Activated CD4-positive, alpha-beta T cell treated with anti-CD3 and anti-CD28 coated beads, Interleukin-2, Interleukin-6, amounts not matched to agents 100 ng/mL and 50 ng/mL, durations not matched to agents 16 hours and 8 hours (primary cell): ENCODE results near the gene DCDC2.
"Not testable (repeated sequence)": the region's sequence is repeated elsewhere in the genome, so short reads cannot be mapped to it uniquely, and the experiment has no call there.

Source experiments
- DNase-seq: peaks from one replicate; pipeline ENCODE4 v3.0.0-alpha.2; 2020

Gene DCDC2

GRCh38 chr6:24378473-24379097, 20.7 kb upstream of the DCDC2 start:
- DNase-seq, result peak; percentile 21

DNA sequence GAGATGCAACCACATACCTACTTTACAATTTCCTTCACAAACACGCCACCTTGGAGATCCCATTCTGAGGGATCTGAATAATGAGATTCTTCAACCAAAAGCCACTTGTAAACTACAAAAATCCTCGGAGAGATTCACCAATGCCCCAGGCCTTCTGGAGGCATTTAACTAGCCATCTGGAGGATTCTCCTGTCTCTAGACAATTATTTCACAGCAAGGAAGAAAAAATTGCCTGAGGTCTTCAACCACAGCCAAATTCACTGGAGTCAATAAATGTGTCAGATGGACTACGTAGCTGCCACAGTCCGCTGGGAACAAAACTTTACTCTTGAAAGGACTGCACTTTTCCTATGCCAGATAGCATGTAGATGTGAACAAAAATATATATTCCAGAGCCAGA, 19.0 kb upstream of the DCDC2 start:
- no peak for DNase-seq

DNA sequence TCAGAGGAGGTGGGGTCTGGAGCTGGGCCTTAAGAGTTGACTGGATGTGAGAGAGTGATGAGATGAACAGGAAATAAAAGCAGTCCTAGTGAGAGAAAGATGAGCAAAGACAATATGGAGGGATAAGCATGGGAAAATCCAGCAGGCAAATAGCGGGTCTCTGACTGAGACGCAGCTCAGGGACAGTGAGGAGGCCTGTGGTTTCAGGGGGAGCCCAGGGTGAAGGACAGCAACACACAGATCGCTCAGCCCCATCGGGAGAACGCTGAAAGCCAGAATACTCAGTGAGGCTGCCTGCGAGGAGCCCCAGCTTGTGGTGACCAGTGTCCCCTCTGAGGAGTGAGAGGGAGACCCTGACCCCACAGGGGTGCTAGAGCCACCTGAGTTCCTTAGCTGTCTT, 16.8 kb upstream of the DCDC2 start:
- DNase-seq, result no peak

DNA sequence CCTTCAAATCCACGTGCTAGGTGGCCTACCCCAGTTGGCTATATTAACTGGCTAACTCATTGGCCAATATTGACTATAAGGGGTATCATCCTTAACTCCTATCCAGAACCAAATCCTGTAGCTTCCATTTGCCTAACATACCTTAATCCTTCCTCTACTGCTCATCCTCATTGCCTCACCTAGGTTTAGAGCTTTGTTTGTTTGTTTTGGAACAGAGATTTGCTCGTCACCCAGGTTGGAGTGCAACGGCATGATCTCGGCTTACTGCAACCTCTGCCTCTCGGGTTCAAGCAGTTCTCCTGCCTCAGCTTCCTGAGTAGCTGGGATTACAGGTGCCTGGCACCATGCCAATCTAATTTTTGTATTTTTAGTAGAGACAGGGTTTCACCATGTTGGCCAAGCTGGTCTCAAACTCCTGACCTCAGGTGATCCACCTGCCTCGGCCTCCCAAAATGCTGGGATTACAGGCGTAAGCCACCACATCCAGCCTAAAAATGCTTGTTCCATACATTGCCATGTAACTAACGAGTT, 7.3 kb upstream of the DCDC2 start:
- not testable (repeated sequence) for DNase-seq

- DNase-seq, result not testable (repeated sequence)
These were observed 4.5 kb upstream of the DCDC2 start for GRCh38 chr6:24362363-24362762.

DNA sequence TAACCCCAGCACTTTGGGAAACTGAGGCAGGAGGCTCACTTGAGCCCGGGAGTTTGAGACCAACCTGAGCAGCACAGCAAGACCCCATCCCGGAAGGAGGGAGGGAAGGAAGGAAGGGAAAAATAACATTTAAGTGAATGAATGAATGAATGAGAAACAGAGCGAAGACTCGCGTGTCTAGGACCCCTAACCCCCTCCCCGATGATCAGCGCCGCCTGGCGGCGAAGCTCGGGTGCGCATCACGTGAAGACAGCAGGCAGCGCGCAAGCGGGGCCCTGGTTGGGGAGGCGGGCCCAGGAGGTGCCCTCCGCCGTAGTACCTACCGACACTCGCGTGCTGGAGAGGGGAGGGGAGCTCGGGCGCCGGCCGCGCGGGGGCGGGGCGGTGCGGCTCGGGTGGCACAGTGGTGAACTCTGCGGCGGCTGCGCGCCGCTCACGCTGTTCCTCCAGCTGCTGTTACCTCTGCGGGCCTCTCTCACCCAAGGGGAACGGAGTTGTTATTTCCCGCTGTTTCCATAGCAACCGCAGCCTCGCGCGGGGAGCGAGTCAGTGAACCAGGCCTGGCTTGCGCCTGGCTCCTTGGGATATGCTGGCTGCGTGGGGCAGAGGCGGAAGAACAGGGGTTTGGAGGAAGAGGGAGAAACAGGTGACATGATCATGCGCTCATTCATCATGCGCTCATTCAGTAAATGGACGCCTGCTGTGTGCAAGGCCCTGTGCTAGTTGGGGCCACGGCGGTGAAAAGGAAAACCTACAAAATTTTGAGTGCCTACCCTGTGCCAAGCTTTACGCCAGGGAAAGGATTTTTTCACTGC, 2.0 kb upstream of the DCDC2 start:
- peak; percentile 94 for DNase-seq

DNA sequence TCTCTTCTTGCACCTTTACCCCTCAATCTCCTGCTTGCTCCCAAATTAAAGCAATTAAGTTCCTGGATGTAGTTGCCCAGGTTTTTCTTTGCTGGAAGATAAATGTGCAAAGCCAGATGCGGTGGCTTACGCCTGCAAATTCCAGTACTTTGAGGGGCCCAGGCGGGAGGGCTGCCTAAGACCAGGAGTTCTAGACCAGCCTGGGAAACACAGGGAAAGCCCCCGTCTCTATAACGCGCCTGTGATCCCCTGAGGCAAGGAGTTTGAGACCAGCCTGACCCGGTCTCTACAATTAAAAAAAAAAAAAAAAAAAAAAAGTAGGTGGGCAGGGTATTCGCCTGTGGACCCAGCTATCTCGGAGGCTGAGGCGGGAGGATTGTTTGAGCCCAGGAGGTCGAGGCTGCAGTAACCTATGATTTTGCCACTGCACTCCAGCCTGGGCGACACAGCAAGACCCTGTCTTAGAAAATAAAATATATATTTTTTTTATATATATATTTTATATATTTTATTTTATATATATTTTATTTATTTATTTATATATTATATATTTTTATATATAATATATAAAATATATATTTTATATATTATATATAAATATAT, 461 bp upstream of the DCDC2 start:
- no peak for DNase-seq

- no peak for DNase-seq
These were observed 1.4 kb downstream of the DCDC2 start for GRCh38 chr6:24356310-24356973.

DNA sequence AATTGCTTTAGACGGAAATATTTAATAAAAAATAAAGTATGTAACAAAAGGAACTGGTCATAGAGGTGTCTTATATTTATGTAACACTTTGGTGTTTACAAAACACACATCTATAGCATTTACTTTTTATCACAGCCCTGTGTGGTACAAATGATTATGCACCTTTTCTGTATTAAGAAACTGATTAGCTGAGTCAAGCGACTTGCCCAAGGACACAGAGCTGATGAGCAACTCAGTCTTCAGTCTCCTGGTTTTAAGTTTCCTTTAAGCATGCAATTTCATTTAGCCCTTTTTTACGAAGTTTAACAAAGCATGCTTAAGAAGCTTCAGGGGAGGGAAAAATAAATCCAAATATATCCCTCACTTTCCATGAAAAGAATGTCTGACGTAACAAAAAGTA, 2.5 kb downstream of the DCDC2 start:
- no peak for DNase-seq

GRCh38 chr6:24353861-24354260, 4.0 kb downstream of the DCDC2 start:
- DNase-seq, result no peak

DNA sequence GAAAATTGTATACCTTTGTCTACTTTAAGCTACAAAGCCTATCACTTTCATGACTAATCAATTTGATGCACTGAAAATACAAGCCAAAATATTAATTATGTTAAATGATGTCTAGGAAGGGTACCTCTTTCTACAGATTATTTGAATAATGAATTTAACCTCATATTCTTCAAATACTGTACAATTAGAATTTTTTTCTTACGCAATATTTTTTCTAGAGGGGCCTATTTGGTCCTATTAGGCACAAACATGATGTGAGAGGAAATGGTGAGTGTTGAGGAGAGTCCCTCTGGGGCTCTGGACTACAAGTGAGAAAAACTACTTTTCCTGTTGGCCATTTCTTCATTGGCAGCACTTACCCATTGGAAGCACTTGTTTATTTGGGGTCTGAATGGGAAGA, 5.4 kb downstream of the DCDC2 start:
- no peak for DNase-seq

- DNase-seq, result no peak
These were observed 12.9 kb downstream of the DCDC2 start for GRCh38 chr6:24344976-24345375.

GRCh38 chr6:24340998-24341938, 16.6 kb downstream of the DCDC2 start:
- DNase-seq, result no peak

DNA sequence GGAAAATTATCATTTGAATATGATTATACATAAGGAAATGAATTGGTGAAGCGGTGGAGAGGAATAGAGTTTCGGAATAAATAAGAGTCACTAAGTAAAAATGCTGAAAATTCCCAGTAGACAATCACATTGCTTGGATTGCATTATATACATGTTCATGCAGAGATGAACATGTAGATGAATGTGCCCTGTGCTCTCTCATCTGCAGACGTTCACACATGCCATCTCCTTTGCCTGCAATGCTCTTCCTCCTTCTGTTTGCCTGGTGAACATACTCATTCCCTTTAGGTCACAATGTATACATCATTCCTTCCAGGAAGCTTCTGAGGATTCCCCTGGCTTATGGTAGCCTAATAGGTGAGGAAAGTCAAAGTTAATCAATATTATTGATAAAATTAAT, 17.9 kb downstream of the DCDC2 start:
- DNase-seq, result no peak

DNA sequence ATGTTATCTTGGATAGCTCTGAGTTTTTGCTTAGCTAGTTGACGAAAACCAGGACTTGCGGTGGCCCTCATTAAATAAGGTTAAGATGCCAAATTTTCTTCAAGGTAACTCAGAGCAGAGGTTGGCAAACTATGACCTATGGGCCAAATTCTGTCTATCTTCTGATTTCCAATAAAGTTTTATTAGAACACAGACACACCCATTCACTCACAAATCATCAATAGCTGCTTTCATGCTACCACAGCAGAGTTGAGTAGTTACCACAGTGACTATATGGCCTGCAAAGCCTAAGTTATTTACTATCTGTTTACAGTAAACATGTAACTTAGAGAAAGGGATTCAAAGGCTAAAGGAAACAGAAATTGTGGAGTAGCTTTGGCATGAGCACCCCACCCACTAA, 23.6 kb downstream of the DCDC2 start:
- no peak for DNase-seq

DNA sequence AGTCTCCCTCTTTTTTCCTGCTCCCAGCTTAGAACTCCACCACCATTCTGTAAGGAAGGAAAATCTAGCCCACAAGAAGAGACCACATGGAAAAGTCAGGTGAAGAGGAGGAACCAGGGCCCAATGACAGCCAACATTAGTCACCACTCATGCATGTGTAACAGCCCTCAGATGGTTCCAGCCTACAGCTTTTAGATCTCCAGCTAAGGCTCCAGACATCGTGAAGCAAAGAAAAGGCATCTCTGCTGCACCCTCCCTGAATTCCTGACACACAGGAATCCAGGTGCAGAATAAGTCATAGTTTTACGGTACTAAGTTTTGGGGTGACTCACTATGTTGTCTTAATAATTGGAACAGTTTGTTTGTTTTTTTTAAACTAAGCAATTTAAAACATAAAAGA, 25.5 kb downstream of the DCDC2 start:
- no peak for DNase-seq

DNA sequence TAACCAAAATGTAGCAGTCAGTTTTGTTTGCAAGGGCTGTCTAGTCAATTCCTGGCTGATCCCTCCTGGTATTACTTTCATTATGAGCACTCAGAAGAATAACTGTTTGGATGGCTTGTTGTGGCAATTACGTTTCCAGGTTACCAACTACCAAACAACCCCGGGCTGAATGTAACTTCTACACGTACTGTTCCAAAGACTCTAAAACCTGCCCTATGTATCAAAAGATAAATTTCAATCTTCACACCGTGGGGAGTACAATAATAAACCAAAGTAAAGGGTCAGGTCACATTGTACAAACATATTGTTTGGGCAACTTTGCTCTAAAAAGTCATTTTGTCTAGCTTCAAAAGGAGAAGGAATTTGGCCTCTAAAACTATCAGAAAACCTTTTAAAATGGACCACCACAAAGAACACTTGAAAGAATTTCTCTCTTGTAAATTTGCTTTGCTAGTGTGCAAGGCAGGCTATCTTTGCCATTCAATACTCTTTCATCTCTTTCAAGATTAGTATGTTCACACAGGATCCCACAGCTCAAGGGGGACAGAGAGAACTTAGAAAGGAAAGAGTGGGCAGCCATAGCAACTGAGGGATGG, 27.6 kb downstream of the DCDC2 start:
- no peak for DNase-seq

- no peak for DNase-seq
These were observed 28.4 kb downstream of the DCDC2 start for GRCh38 chr6:24329451-24329850.

- no peak for DNase-seq
These were observed 28.8 kb downstream of the DCDC2 start for GRCh38 chr6:24329022-24329421.

GRCh38 chr6:24327756-24328155, 30.1 kb downstream of the DCDC2 start:
- DNase-seq, result no peak

GRCh38 chr6:24325978-24326377, 31.9 kb downstream of the DCDC2 start:
- DNase-seq, result no peak

- DNase-seq, result no peak
These were observed 33.2 kb downstream of the DCDC2 start for GRCh38 chr6:24324617-24325016.
